Retina (tissue), 1 donor: Measurements from ENCODE around the gene CPN2.

ENCODE experiments used
- DNase-seq: peaks from one replicate; pipeline ENCODE4 v3.0.0-alpha.2; 2016

The CPN2 gene

DNA sequence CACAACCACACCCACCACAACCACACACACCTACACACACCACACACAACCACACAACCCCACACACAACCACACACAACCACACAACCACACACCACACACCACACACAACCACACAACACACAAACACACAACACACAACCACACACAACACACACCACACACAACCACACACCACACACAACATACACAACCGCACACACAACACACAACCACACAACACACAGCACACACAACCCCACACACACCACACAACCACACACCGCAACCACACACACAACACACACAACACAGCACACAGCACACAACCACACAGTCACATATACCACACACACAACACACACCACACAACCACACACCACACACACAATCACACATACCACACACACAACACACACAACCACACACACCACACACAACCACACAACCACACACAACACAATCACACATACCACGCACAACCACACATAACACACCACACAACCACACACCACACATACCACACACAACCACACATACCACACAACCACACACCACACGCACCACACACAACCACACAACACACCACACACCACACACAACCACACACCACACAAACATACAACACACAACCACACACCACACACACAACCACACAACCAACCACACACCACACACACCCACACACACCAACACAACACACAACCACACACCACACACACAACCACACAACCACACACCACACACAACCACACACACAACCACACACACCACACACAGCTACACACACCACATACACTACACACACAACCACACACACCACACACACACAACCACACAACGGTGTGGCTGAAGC lies 23.7 kb downstream of the CPN2 start:
- no peak for DNase-seq

DNA sequence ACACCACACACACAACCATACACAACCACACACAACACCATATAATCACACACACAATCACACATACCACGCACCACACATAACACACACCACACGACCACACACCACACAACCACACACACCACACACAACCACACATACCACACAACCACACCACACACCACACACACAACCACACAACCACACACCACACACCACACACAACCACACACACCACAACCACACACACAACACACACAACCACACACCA lies 24.2 kb downstream of the CPN2 start:
- DNase-seq = no peak

DNA sequence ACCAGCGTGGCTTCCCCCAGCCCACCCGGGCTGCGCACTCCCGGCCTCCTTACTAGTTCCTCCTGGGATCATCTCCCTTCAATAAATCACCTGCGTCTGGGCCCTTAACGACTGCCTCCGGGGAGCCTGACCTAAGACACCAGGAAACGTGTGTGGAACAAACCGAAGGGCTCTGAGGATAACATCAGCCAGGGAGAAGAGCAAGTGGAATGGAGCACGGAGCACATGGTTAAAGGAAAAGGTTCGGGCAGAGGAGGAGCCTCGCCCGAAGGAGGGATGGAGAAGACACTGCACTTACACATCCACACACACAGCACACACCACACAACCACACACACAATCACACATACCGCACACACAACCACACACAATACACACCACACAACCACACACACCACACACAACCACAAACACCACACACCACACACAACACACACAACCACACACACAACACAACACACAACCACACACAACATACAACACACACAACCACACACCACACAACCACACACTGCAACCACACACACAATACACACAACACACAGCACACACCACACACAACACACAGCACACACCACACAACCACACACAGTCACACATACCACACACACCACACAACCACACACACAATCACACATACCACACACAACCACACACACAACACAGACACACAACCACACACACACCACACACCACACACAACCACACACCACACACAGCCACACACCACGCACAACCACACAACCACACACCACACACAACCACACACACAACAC lies 24.7 kb downstream of the CPN2 start:
- DNase-seq = peak; percentile 50

DNA sequence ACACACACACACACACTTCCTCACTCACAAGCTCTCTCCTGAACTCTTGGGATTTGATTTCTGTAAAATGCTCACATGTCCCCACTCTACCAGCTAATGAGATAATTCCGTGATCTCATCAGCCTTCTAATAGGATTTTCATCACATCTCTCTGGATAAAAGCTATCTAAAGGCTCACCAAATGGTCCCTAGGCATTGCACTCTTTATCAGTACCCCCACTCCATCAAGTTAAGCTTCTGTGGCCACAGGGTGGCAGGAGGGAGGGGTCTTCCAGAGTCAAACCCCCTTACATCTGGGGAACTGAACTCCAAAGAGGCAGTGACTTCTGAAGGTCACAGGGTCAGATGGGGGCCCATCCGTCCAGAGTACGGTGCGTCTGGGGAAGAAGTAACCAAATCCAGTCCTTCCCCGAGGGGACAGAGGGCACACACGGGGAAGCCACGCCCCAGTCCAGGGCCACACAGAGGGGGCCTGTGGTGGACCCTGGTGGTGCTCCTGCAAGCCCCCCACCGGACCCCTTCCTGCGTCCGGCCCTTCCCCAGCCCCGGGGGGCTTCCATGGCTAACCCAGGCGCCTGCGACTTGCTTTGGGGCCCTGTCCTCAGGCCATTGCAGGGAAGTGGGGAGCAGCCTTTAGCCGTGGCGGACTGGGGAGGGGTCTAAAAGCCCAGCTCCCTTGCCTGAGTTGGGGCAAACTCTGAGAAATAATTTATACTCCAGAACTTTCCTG lies 25.5 kb downstream of the CPN2 start:
- DNase-seq = no peak

DNA sequence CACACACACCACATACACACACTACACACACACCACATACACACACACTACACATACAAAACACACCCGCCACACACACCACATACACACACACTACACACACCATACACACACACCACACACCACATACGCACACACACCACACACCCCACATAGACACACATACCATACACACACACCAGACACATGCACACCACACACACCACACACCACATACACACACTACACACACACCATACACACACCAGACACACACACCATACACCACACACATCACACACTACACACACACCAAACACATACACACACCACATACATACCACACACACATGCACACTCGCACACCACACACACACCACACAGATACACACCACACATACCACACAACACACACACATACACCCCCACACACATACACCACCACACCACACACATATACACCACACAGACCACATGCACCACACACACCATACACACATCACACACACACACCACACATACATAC lies 26.3 kb downstream of the CPN2 start:
- DNase-seq = no peak

DNA sequence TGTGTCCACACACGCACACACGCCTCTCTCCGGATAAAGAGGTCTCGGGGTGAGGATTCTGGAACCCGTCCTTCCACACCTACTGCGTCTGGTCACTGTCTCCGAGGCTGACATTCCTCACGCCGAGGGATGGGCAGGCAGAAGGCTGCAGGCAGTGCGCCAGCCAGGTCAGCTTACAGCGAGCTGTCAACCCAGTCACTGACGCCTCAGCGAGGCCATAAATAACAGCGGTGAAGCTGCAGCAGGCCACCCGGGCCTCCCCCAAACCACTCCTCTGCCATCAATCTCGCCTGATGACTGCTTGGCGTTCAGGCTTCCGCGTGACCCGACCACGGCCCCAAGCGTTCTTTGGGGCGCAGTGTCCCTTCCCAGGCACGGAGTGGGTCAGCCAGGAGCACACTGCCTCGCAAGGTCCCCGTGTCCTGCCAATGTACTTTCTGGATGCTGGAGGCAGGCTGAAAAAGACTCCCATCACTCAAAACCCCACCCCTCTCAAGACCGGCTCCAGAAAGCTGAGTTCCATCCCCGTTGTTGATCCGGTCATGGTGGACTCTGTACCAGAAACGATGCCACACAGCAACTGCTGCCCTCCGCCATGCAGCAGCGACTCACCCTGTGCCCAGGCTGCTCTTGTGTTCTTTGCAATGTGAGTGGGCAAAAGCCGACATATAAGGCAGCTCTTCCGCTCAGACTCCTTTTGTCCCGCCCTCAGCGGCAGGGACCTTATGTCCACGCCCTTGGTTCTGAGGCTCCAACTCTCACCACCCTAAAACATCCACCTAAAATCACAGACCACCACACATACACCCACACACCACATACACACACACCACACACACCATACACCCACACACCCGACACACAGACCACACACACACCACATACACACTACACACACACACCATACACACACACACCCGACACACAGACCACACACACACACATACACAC lies 27.1 kb downstream of the CPN2 start:
- DNase-seq = peak; percentile 85

DNA sequence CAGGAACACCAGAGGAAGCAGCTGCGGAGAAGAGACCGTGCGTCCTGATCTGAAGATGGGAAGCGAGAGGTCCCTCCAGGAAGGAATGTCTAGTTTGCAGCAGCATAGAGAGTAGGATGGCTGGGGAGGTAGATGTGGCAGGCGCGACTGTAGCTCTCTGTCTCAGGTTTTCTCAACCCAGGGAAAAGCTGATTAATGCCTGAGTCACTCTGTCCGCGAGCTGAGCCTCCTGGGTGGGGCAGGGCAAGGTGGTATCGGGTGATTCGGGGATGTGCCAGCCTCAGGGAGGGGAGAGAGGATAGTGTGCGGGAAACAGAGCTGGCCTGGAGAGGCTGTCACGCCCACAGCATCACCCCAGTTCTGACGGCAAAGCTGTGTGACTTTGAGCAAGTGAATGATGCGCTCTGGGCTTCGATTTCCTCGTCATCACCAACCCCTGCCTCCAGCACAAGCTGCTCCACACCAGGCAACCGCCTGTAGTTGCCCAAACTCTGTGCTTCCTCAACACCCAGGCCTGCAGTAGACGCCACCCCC lies 28.4 kb downstream of the CPN2 start:
- DNase-seq = no peak

DNA sequence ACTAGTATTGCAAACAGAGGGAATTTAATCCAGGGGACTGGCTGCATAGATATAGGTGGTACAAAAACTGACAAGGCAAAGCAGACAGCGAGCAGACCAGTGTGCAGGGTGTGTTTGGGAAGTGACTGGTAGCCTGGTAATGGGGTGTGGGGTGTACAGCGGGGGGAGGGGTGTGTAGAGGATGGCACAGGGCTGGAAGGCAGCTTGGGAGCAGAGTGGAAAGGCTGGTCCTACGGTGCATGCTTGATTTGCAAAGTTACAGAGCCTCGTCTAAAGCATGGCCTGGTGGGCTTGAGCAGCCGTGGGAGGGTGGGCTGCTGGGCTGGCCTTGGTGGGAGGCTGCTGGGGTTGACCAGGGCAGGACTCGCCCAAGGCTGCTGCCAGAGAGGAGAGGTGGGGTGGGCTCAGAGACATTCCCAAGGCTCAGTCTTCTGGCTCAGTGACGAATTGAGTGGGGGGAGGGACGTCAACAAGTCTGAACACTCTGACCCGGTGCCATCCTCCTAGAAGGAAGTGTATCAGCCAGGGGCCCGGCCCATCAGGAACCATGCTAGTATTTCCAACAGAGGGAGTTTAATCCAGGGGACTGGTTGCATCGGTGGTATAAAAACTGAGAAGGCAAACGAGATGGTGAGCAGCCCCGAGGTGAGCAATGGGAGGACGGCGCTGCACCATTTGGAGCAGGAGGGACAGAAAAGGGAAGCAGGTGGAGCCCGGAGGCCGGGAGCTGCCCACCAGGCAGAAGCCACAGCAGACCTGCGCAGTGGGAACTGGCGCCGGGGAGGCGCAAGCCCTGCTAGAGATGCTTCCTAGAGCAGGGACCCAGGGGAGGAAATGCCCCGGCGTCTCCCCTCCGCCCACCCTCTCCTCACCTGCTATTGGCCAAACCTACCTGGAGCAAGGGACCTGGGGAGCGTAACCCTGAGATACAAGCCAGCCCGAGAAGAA lies 29.2 kb downstream of the CPN2 start:
- DNase-seq = no peak

DNA sequence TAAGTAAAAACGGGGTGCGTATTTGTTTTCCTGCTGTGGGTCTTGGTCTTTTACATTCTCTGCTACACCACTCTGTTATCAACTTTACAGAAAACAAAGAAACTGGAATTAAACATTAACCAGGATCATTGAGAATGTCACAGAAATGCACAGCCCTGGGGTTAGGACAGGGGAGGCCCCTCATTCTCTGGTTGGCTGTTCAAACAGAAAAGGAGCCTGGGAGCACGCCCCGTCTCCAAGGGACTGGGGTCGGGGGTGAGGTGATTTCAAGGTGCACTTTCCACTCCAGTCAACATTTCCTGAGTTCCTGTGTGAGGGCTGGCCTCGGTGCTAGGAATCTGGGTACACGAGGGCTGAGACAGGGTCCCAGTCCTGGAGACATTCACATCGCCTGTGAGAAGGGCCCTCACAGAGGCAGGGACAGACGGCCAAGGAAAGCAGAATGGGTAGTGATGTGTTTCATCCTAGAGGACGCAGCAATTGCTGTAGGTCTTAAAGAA lies 30.3 kb downstream of the CPN2 start:
- DNase-seq = no peak

DNA sequence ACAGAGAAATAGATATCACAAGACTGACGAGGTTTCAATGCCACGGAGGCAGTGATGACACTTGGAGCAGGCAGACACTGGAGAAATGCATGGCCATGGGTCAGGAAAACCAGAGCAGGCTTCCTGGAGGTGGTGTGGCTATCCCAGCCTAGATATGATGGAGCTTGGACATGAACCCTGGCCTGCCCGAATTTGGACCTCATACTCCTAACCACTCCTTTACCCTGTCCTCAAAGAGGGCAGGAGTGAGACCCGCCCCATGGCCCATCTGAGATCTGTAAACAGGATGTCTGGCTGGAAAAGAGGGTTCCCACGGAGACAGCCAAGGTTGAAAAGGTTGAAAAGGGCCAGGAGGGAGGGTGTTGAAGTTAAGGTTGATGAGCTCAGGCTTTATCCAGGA lies 31.0 kb downstream of the CPN2 start:
- no peak for DNase-seq

DNA sequence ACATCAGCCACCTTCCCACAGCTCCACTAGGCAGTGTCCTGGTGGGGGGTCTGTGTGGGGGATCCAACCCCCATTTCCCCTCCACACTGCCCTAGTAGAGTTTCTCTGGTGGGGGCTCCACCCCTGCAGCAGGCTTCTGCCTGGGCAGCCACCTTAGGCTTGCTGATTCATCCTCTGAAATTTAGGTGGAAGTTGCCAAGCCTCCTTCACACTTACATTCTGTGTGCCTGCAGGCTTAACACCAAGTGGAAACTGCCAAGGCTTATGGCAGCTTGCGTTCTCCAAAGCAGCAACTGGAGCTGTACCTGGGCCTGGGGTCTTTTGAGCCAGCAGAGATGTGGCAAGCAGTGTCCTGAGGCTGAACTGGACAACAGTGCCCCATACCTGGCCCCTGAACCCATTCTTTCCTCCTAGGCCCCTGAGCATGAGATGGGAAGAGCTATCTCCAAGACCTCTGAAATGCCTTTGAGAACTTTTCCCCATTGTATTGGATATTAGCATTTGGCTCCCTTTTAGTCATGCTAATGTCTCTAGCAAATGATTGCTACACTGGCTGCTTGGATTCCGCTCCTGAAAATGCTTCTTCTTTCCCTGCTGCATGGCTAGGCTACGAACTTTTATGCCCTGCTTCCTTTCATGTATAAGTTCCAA lies 32.5 kb downstream of the CPN2 start:
- no peak for DNase-seq

DNA sequence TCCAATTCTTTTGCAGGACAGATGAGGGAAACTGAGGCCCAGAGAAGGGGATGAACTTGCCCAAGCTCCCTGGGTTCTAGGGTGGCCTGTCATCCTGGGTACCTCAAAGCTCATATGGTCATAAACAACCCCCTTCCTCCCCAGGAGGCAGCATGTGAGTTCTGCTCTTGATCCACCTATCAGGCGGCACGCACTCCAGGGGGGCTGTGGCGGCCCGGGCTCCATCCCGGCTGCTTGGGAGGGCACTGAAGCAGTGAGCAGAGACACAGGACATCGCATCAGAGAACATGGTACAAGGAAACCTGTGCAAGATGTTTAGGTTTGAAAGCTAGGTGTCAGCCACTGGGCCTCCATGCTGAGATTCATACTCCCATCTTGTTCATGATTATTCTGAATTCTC lies 34.2 kb downstream of the CPN2 start:
- DNase-seq = no peak

DNA sequence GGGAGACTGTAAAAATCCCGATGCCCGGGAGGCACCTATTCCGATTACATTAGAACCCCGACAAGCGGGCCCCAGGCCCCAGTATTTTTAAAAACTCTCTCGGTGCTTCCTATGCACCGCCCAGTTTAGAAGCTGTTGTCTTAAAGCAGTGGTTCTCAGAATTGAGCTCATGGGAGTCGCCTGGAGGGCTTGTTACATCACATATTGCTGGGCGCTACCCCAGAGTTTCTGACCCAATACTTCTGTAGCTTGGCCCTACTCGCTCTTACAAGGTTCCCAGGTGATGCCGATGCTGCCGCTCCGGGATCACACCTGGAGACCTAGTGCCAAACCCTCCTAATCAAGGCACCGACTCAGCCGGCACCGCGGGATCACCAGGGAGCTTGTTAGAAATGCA lies 35.2 kb downstream of the CPN2 start:
- DNase-seq = no peak

DNA sequence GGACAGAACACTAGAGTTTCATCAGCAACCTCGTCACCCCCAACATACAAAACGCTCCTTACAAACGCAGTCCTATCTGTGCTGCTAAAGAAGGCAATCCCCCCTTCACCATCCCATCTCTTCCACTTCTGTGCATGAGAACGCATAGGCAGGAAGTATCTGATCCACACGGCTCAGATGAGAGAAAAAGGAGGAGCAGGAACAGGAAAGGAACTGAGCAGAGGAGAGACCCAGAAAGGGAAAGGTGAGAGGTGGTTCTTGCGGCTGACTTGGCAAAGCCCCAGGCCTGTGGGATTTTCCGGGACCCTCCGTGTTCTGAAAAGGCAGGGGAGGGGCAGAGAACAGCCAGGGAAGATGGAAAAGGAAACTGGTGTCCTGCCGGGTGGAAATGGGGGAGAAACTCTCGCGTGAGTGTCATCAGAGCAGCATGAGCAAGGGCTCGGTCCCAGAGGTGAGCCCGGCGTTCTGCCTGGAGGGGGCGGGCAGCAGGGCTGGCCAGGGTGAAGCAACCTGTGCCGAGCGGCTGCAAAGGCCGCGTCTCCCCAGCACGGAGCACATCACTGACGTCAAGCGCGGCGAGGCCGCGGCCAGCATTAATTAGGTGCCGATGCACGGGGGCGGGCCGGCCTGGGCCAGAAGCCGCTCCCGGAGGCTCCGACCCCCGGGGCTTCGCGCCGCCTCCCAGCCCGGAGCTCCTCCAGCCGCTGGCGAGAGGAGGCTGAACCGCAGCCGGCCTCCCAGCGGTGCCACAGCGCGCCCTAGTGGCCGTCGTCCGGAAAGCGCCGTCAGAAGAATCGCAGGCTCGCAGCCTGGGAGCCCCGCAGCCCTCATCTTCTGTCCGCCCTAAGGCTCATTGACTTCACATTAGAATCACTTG lies 35.8 kb downstream of the CPN2 start:
- peak; percentile 97 for DNase-seq

DNA sequence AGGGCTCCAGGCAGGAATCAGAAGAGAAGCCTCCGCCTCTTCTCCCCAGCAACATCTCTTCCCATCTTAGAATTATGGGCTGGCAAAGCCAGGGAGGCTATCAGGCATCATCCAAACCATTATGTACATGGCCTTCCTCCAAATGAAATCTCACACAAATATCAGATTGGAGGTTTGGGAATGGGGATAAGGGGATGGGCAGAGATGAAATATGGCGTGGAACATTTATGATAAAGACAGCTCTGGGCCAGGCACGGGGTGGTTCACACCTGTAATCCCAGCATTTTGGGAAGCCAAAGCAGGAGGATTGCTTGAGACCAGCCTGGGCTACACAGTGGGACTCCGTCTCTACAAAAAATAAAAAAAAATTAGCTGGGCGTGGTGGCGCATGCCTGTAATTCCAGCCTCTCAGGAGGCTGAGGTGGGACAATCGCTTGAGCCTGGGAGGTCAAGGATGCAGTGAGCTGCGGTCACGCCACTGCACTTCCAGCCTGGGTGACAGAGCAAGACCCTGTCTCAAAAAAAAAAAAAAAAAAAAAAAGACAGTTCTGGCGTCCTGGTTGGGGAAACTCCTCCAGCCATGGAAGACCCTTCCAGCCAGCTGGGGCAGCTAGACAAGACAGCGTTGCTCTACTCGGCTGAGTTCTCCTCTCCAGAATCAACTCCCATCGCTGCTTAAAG lies 36.6 kb downstream of the CPN2 start:
- DNase-seq = no peak

DNA sequence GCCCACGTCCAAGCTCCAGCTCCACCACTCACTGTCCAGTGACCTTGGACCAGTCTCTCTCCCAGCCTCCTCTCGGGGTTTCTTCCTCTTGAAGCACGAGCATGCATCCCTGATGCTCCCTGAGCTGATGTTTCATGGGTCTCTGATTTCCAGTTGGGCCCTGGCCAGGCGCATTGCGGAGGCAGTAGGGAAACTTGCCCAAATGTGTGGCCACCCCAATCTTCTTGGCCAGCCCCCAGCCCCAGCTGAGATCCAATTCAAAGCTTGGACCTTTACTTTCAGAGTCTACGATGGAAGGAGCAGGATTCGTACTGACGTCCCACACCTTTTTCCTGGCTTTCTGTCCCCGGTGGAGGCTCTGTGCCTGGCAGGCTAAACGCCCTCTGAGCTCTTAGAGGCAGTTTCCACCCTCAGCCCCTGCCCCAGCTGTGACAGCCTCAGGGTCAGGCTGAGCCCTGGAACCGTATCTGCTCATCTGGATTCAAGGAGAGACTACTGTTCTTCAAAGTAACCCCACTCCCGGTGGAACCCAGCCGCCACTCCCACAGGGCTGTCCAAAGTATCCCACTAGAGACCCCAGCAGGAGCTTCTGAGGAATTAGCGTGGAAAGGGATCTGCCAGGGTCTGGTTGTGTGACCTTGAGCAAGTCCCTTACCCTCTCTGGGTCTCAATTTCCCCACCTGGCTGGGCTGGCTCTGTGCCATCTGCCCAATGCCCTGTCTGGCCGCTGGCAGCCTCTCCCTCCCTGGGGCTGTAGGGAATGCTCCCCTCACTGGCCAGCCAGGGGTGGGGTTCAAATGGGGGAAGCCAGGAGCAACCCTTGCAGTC lies 37.4 kb downstream of the CPN2 start:
- DNase-seq = no peak

DNA sequence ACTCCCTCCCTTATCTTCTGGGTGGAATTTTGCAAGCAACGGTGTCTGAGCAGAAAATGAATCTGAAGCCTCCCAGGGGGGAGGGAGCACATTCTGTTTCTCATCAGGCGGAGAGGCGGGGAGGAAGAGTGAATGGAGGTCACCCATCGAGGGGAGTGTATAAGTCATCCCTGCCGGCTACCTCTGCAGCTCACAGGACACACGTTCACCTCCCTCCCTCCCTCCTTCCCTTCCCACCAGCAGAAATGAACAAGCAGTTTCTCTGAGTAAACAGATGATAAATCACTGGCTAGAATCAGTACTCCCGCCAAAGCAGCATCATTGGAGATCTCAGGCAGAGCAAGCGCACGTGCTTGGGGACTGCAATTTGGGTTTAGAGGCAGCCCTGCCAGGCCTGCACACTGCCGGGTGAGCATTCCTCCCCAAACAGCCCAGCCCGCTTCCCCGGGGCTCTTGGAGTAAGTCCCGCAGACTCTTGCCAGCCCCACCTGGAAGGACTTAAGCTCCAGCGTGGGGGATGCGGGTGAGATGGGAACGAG lies 38.3 kb downstream of the CPN2 start:
- no peak for DNase-seq
